ENCODE results near the gene NDUFB6. TPM values are rescaled to one million over a fixed set of nuclear protein-coding genes. Genes with fewer than 3 reads are reported as not detected.
A peak's percentile ranks its signal among the peaks of the same experiment; 100 is the strongest.
"Not testable (repeated sequence)": the region's sequence is repeated elsewhere in the genome, so short reads cannot be mapped to it uniquely, and the experiment has no call there.

NDUFB6 gene
- total RNA-seq, 1 experiment from 2014 or later: 46.9 TPM

DNA sequence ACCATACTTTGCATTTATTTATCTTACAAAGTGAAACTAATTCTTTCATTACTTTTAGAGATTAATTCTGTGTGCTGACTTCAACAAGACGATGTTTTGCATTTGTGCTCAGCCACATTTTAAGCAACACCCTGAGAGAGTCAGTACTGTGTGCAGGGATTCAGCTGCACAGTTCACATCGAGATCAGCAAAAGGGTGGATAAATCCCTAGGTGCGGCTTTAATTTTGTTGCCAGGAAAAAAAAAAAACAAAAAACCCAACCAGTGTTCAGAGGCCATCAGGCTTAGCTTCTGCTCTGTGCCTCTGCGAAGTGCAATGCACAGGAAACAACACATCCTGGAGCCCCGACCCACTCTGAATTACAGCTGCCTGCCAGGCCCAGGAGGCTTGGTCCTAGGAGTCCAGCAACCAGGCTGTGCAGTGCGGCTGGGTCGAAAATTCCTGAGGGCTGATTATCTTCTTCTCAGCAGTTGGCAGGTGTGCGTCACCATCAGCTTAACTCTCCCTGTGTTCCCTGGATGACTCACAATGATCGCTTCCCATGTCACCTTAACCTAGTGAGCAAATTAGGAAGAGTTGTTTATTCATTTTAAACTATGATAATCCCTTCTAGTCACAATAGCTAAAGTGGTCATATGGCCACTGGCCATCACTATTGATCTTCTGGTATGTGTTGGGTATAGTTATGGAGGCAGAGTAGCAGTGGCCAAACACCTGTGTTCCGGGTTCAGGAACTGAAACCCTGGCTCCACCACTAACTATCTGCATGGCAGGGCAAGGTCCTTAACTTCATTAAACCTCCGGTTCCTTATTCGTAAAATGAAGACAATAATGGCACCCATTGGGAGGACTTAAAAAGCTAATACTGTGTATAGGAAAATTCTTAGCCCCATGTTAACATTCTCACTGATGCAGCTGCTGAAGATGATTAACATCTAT lies 31.2 kb upstream of the NDUFB6 start:
- TF ChIP-seq EZH2 (IDR thresholded peaks at IDR 0.05; ENCODE audit: low read depth): no peak
- TF ChIP-seq, protein P1, sequence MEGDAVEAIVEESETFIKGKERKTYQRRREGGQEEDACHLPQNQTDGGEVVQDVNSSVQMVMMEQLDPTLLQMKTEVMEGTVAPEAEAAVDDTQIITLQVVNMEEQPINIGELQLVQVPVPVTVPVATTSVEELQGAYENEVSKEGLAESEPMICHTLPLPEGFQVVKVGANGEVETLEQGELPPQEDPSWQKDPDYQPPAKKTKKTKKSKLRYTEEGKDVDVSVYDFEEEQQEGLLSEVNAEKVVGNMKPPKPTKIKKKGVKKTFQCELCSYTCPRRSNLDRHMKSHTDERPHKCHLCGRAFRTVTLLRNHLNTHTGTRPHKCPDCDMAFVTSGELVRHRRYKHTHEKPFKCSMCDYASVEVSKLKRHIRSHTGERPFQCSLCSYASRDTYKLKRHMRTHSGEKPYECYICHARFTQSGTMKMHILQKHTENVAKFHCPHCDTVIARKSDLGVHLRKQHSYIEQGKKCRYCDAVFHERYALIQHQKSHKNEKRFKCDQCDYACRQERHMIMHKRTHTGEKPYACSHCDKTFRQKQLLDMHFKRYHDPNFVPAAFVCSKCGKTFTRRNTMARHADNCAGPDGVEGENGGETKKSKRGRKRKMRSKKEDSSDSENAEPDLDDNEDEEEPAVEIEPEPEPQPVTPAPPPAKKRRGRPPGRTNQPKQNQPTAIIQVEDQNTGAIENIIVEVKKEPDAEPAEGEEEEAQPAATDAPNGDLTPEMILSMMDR (conservative IDR thresholded peaks at IDR 0.05): no peak
- intact Hi-C loops (cut with micrococcal nuclease; ENCODE audit: unreplicated experiment): loop anchor here (1.0 kb wide), 1 partner anchor 138 kb away; no protein-coding TSS in a partner anchor
- Histone ChIP-seq H3K36me3 (ENCODE audit: low read depth) (no peaks in the 10 kb centered on the region), H4K20me1 (ENCODE audit: insufficient read depth) (no peaks in the 10 kb centered on the region), H3K4me3 (peak overlapping the region; percentile 38; the same call in 1 of the 2 replicates), H3K4me1 (replicated peaks; ENCODE audit: insufficient read depth) (peaks cover 15% of the 10 kb centered on the region), H3K9me3 (ENCODE audit: insufficient read depth, low read depth) (0 out of 2 replicates have a peak, but pooled peaks cover 2% of the 10 kb centered on the region), H3K27ac (peak overlapping the region; percentile 71), H3K9me2 (ENCODE audit: insufficient read depth) (no peaks in the 10 kb centered on the region), H3K4me2 (peak overlapping the region; percentile 64), H3K27me3 (ENCODE audit: insufficient read depth, low read depth) (no peaks in the 10 kb centered on the region), H3F3A (ENCODE audit: insufficient read depth, low read depth) (0 out of 2 replicates have a peak, but pooled peaks cover 6% of the 10 kb centered on the region), H2AFZ (no peak overlapping the region), H3K79me2 (ENCODE audit: low read depth) (no peaks in the 10 kb centered on the region)
- CTCF ChIA-PET: no interaction called here
- no TSS peak for BruUV-seq (replicated peaks)
- DNase-seq: peak; percentile 67 to 88
- POLR2A ChIA-PET (ENCODE audit: unreplicated experiment): interaction anchor here (0.5 kb wide), 1 partner anchor 22 kb away, joined by 4 read pairs; no protein-coding TSS in a partner anchor

DNA sequence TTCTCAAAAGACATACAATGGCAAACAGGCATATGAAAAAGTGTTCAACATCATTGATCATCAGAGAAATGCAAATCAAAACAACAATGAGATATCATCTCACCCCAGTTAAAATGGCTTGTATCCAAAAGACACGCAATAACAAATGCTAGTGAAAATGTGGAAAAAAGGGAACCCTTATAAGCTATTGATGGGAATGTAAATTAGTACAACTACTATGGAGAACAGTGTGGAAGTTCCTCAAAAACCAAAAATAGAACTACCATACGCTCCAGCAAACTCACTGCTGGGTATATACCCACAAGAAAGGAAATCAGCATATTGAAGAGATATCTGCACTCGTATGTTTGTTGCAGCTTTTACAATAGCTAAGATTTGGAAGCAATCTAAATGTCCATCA lies 26.1 kb upstream of the NDUFB6 start:
- POLR2A ChIA-PET (ENCODE audit: unreplicated experiment): not testable (repeated sequence)

DNA sequence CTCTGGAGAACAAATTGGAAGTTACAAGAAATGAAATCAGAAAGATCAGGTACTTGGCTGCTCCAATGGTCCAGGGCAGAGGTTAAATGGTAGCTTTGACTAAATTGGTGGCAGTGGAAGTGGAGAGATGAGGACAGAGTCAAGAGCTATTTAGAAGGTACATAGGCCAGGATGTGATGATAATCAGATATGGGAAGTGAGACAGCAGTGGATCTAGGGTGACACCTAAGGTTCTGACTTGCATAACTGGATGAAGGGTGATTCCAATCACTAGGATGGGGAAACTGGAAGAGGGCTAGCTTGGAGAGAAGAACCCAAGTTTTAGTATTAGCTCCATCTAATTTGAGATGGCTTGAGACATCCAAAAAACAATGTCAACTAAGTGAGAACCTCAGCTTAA lies 24.0 kb upstream of the NDUFB6 start:
- no peaks in the 10 kb centered on the region for H3K27me3 ChIP-seq (ENCODE audit: insufficient read depth, low read depth)
- no peaks in the 10 kb centered on the region for H4K20me1 ChIP-seq (ENCODE audit: insufficient read depth)
- H3K79me2 ChIP-seq (ENCODE audit: low read depth): no peaks in the 10 kb centered on the region
- ChIA-PET POLR2A (ENCODE audit: unreplicated experiment) (no interaction called here), CTCF (no interaction called here)
- H3K9me3 ChIP-seq (ENCODE audit: insufficient read depth, low read depth): no peaks in the 10 kb centered on the region
- H3K4me1 ChIP-seq (replicated peaks; ENCODE audit: insufficient read depth): no peaks in the 10 kb centered on the region
- H3K4me3 ChIP-seq: no peak overlapping the region
- no peaks in the 10 kb centered on the region for H3K36me3 ChIP-seq (ENCODE audit: low read depth)
- H3K9me2 ChIP-seq (ENCODE audit: insufficient read depth): no peaks in the 10 kb centered on the region
- TF ChIP-seq, protein P1 (conservative IDR thresholded peaks at IDR 0.05): no peak
- TF ChIP-seq EZH2 (IDR thresholded peaks at IDR 0.05; ENCODE audit: low read depth): no peak
- no peak overlapping the region for H3K27ac ChIP-seq
- H3K4me2 ChIP-seq: no peak overlapping the region
- no TSS peak for BruUV-seq (replicated peaks)
- intact Hi-C loops (cut with micrococcal nuclease; ENCODE audit: unreplicated experiment): no loop called here
- H2AFZ ChIP-seq: no peak overlapping the region
- DNase-seq: no peak
- no peaks in the 10 kb centered on the region for H3F3A ChIP-seq (ENCODE audit: insufficient read depth, low read depth)

More for the DNA sequence above, 26.1 kb upstream of the NDUFB6 start:
- H3K4me1 ChIP-seq (replicated peaks; ENCODE audit: insufficient read depth); H3K4me3 ChIP-seq; H3K79me2 ChIP-seq (ENCODE audit: low read depth); H3K27ac ChIP-seq; DNase-seq; H3K9me3 ChIP-seq (ENCODE audit: insufficient read depth, low read depth); H4K20me1 ChIP-seq (ENCODE audit: insufficient read depth); H3K36me3 ChIP-seq (ENCODE audit: low read depth); CTCF ChIA-PET; H3K9me2 ChIP-seq (ENCODE audit: insufficient read depth); BruUV-seq (replicated peaks); intact Hi-C loops (cut with micrococcal nuclease; ENCODE audit: unreplicated experiment); H3K4me2 ChIP-seq; H3K27me3 ChIP-seq (ENCODE audit: insufficient read depth, low read depth); H3F3A ChIP-seq (ENCODE audit: insufficient read depth, low read depth); H2AFZ ChIP-seq: not testable (repeated sequence)

All from PC-9 (cell line).